Astrocyte (in vitro differentiated cells and primary cell): ENCODE data around the gene SAMD10.

Experiments
- EZH2 ChIP-seq: IDR thresholded peaks from 2 replicates; pipeline ENCODE4 v1.6.1; 2012; ENCODE audit warnings: mild to moderate bottlenecking, low read length, inconsistent platforms; ENCODE audit not compliant: insufficient read depth
- TF ChIP-seq, protein P1 (sequence below): IDR thresholded peaks from 2 replicates; pipeline ENCODE4 v1.5.1; 2011; ENCODE audit warnings: low read depth, mild to moderate bottlenecking, inconsistent platforms, low read length, moderate library complexity; ENCODE audit not compliant: insufficient read depth

DNA sequence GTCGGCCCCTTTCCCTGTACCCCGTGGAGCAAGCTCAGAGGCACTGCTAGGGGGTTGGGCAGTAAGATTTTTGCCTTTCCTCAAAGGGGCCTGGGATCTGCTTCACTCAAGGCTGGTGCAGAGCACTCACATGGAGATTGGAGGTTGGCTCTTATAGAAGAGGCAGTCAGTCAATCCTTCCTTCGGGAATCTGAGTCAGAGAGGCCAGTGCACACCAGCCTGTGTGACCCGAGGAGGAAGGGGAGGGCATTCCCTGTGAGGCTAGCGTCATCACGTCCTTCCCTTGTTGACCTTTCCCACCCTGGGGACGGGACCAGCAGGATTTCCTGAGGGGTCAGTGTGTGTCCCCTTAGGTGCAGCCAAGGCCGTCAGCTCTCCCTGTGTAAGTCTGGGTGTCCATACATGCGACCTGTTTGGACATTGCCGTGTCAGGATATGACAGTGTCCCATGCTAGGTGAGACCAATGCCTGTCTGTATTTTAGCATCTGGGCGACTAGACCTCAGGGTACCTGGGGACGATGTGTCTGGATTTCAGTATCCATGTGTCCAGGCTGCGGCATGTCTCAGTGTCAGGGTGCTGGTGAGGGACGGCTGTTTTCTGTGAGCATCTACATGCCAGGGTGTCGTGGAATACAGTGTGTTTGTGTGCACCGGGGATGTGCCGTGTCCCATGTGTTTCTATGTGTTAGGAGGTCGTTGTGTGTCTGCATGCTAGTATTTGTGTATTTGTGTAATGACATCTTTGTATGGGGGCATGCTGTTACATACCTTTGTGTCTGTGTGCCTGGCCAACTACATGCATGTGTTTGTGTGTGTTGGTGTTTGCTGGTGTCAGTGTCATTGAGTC is 6.9 kb downstream of the SAMD10 start:
- TF ChIP-seq, protein P1, sequence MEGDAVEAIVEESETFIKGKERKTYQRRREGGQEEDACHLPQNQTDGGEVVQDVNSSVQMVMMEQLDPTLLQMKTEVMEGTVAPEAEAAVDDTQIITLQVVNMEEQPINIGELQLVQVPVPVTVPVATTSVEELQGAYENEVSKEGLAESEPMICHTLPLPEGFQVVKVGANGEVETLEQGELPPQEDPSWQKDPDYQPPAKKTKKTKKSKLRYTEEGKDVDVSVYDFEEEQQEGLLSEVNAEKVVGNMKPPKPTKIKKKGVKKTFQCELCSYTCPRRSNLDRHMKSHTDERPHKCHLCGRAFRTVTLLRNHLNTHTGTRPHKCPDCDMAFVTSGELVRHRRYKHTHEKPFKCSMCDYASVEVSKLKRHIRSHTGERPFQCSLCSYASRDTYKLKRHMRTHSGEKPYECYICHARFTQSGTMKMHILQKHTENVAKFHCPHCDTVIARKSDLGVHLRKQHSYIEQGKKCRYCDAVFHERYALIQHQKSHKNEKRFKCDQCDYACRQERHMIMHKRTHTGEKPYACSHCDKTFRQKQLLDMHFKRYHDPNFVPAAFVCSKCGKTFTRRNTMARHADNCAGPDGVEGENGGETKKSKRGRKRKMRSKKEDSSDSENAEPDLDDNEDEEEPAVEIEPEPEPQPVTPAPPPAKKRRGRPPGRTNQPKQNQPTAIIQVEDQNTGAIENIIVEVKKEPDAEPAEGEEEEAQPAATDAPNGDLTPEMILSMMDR: no peak
- no peak for TF ChIP-seq EZH2
